HG02884 (cell line): ENCODE results near the gene KTN1.

Source experiments
- ATAC-seq: cut with Tn5 transposase; IDR thresholded peaks from one replicate; pipeline ENCODE4 v1.9.1; 2021; ENCODE audit warnings: mild to moderate bottlenecking, moderate library complexity; ENCODE audit not compliant: unreplicated experiment

KTN1 gene

GRCh38 chr14:55574988-55575387 lies 5.0 kb upstream of the KTN1 start:
- no peak for ATAC-seq

GRCh38 chr14:55577229-55577628 lies 2.8 kb upstream of the KTN1 start:
- no peak for ATAC-seq

- ATAC-seq: no peak
Observed at GRCh38 chr14:55578511-55578910, 1.5 kb upstream of the KTN1 start.

- ATAC-seq: peak; percentile 36
Observed at GRCh38 chr14:55580470-55581341, 699 bp downstream of the KTN1 start.

- no peak for ATAC-seq
Observed at GRCh38 chr14:55581342-55581771, 1.4 kb downstream of the KTN1 start.

GRCh38 chr14:55582746-55583145 lies 2.7 kb downstream of the KTN1 start:
- ATAC-seq: no peak

GRCh38 chr14:55583942-55584468 lies 4.0 kb downstream of the KTN1 start:
- no peak for ATAC-seq

GRCh38 chr14:55585854-55586253 lies 5.8 kb downstream of the KTN1 start:
- no peak for ATAC-seq

GRCh38 chr14:55586411-55586810 lies 6.4 kb downstream of the KTN1 start:
- no peak for ATAC-seq

- ATAC-seq: no peak
Observed at GRCh38 chr14:55587847-55588246, 7.8 kb downstream of the KTN1 start.

- no peak for ATAC-seq
Observed at GRCh38 chr14:55588259-55588699, 8.3 kb downstream of the KTN1 start.

- no peak for ATAC-seq
Observed at GRCh38 chr14:55589171-55589570, 9.2 kb downstream of the KTN1 start.

GRCh38 chr14:55592436-55592835 lies 12.4 kb downstream of the KTN1 start:
- ATAC-seq: no peak

GRCh38 chr14:55593698-55594097 lies 13.7 kb downstream of the KTN1 start:
- no peak for ATAC-seq

GRCh38 chr14:55599250-55599879 lies 19.4 kb downstream of the KTN1 start:
- ATAC-seq: no peak

GRCh38 chr14:55600784-55601561 lies 21.0 kb downstream of the KTN1 start:
- no peak for ATAC-seq

GRCh38 chr14:55603401-55603953 lies 23.5 kb downstream of the KTN1 start:
- no peak for ATAC-seq

- no peak for ATAC-seq
Observed at GRCh38 chr14:55604488-55604887, 24.5 kb downstream of the KTN1 start.

GRCh38 chr14:55604900-55605418 lies 25.0 kb downstream of the KTN1 start:
- ATAC-seq: no peak

- ATAC-seq: no peak
Observed at GRCh38 chr14:55605793-55606192, 25.8 kb downstream of the KTN1 start.

- ATAC-seq: no peak
Observed at GRCh38 chr14:55607386-55607785, 27.4 kb downstream of the KTN1 start.
